Prostate gland (tissue), 2 donors: ENCODE results near the gene MYADM. TPM values are rescaled to one million over a fixed set of nuclear protein-coding genes. Genes with fewer than 3 reads are reported as not detected.

Experiments
- DNase-seq: peaks from one replicate; pipeline ENCODE4 v3.0.0-alpha.2; 2019; ENCODE audit warnings: low spot score
- H3K27ac ChIP-seq, 2 donors: fragments of 200-600 bp; sonication (generic); 2 replicates each; pipeline ENCODE4 v1.5.1; 2017 to 2019
- H3K27me3 ChIP-seq: fragments of 200-600 bp; sonication (generic); replicated peaks from 2 replicates; pipeline ENCODE4 v1.5.1; 2019; ENCODE audit not compliant: insufficient read depth
- H3K36me3 ChIP-seq, 2 donors: fragments of 200-600 bp; sonication (generic); 1 replicate in 1 of 2; 2 replicates in 1 of 2; pipeline versions ENCODE4 v1.5.1 to v1.8.1; 2017 to 2019
- H3K4me1 ChIP-seq: fragments of 200-600 bp; sonication (generic); replicated peaks from 2 replicates; pipeline ENCODE4 v1.5.1; 2019
- H3K4me3 ChIP-seq, 2 donors: fragments of 200-600 bp; sonication (generic); 2 replicates each; pipeline ENCODE4 v1.5.1; 2017 to 2019
- H3K9me3 ChIP-seq: fragments of 200-600 bp; sonication (generic); 2 replicates; pipeline ENCODE4 v1.5.1; 2017
- POLR2A ChIP-seq: fragments of 450-650 bp; IDR thresholded peaks from one replicate; pipeline ENCODE4 v1.6.1; 2016; ENCODE audit warnings: antibody characterized with exemption, mild to moderate bottlenecking
- POLR2AphosphoS5 ChIP-seq: sonication (generic); formaldehyde crosslinking; IDR thresholded peaks from one replicate; pipeline ENCODE4 v1.6.1; 2017; ENCODE audit warnings: antibody characterized with exemption
- WGBS: methylation state at CpG from one replicate; pipeline ENCODE4 v1.1.5; 2018; 5-methylcytosine and 5-hydroxymethylcytosine counted together
- intact Hi-C: fragments of 100-400 bp; cut with DNase I; formaldehyde crosslinking; loops from one replicate; pipeline ENCODE4 v1.14.2; 2022
- total RNA-seq, 2 donors: library from RNA; depleted of rRNA; stranded (reverse); fragments of >200 nt; gene quantifications; one replicate each; pipeline ENCODE4 v1.1.0, GENCODE V29; 2016
- TF ChIP-seq, protein P1 (sequence below), 4 experiments: fragments of 200-600 bp in 2 of 4; fragments of 450-650 bp in 2 of 4; sonication (generic) in 2 of 4; IDR thresholded peaks; 1 replicate in 3 of 4; 2 replicates in 1 of 4; pipeline ENCODE4 v1.5.1; 2016 to 2019; ENCODE audit warnings: antibody characterized with exemption in 4 of 4, mild to moderate bottlenecking in 2 of 4, moderate library complexity in 2 of 4

Gene MYADM, protein sequence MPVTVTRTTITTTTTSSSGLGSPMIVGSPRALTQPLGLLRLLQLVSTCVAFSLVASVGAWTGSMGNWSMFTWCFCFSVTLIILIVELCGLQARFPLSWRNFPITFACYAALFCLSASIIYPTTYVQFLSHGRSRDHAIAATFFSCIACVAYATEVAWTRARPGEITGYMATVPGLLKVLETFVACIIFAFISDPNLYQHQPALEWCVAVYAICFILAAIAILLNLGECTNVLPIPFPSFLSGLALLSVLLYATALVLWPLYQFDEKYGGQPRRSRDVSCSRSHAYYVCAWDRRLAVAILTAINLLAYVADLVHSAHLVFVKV
- 10 to 100 TPM; 56.4 to 96.3 TPM for total RNA-seq

DNA sequence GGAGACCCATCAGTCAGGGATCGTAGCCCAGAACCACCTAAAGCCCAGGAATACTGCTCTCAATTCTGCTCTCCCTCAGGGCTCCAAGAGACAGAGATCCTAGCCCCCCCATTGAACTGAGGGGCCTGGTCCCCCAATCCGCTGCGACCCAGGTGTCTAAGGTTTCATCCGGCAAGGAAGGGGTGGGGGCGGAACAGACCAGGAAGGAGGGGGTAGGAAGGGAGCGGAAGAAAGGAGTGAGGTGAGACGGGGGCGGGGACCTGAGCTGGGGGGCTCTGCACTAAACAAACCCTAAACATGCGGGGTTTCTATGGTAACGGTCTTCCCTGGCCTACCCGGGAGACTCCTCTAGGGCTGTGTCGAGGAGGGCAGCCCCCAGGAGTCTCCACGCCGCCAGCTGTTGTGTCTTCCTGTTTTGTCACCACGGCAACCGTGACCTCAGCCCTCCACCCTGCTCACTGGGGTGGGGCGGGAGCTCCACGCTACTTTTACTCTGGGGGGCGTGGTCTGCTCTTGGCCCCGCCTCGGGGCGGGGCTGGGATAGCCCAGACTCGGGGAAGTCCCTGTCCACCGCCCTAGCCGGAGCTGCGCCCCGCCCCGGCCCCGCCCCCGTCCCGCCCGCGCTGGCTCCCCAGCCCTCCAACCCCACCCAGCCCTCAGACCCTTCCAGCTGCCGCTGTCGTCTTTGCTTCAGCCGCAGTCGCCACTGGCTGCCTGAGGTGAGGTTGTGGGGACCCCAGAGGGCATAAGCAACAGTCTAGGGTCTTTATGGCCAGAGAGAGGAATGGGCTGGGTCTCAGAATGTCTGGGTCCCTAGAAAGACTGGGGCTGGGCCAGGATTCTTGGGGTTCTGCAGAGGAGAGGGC lies at the start of gene MYADM:
Gene MYADM (plus strand): TSS at position 659 of the 866 bp plus-strand sequence. CDS start 5,647 bp downstream, outside the sequence.
- intact Hi-C loops, result loop anchor here (10.0 kb wide), 1 partner anchor 267 kb away; the partner anchor contains the start of gene CNOT3
- Histone ChIP-seq H3K27me3 (no peaks in the 10 kb centered on the region), H3K9me3 (no peaks in the 10 kb centered on the region), H3K4me1 (no peaks in the 10 kb centered on the region), H3K4me3 (peak within 1 kb of the TSS; percentile 64 to 80), H3K27ac (peak within 1 kb of the TSS; percentile 90 to 93), H3K36me3 (no peaks in the 10 kb centered on the region)
- DNase-seq, result peak; percentile 95
- WGBS, result 2% methylated on average over 35 of the region's 37 CpGs
- TF ChIP-seq POLR2A (peak; percentile 57), POLR2AphosphoS5 (peak; percentile 86)
- TF ChIP-seq, protein P1, sequence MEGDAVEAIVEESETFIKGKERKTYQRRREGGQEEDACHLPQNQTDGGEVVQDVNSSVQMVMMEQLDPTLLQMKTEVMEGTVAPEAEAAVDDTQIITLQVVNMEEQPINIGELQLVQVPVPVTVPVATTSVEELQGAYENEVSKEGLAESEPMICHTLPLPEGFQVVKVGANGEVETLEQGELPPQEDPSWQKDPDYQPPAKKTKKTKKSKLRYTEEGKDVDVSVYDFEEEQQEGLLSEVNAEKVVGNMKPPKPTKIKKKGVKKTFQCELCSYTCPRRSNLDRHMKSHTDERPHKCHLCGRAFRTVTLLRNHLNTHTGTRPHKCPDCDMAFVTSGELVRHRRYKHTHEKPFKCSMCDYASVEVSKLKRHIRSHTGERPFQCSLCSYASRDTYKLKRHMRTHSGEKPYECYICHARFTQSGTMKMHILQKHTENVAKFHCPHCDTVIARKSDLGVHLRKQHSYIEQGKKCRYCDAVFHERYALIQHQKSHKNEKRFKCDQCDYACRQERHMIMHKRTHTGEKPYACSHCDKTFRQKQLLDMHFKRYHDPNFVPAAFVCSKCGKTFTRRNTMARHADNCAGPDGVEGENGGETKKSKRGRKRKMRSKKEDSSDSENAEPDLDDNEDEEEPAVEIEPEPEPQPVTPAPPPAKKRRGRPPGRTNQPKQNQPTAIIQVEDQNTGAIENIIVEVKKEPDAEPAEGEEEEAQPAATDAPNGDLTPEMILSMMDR (IDR thresholded peaks at IDR 0.05), result no peak

DNA sequence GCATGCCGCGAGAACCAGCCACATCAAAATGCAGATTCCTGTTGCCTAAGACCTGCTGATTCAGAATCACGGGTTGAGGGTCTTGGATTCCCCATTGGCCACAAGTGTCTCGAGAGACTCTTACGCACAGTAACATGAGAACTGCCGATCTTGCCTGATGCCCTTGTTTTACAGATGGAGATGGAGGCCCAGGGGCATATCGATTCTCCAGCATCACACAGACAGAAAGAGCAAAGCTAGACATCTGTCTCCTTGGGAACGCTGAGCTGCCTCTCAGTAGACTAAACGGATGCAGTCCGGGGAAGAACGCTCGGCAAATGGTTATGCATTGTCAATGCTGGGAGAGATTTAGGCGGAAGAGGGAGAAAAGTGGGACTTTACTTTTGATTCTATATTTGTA lies 48.9 kb upstream of the MYADM start:
- WGBS, result 84% methylated on average over 13 of the region's 13 CpGs
- Histone ChIP-seq H3K9me3 (no peaks in the 10 kb centered on the region), H3K36me3 (no peaks in the 10 kb centered on the region), H3K4me3 (no peak overlapping the region), H3K27ac (no peak overlapping the region), H3K27me3 (no peaks in the 10 kb centered on the region), H3K4me1 (no peaks in the 10 kb centered on the region)
- DNase-seq, result no peak
- intact Hi-C loops, result no loop called here
- TF ChIP-seq POLR2AphosphoS5, result no peak
- TF ChIP-seq, protein P1 (IDR thresholded peaks at IDR 0.05), result no peak
- TF ChIP-seq POLR2A, result no peak

DNA sequence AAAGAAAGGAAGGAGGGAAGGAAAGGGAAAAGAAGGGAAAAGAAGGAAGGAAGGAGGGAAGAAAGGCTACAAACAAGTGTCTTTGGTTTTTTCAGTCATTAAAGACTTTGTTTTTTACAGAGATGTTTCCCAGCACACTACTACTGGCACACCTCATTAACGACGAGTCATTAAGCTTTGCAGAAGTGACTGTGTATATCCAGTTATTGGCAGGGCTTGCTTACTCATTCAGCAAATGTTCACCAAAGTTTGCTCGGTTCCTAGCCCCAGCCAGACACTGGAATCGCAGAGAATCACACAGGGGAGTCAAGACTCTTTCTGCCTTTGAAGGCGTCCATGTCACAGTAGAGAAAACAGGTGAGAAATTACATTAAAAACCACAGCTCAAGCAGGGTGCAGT lies 47.8 kb upstream of the MYADM start:
- intact Hi-C loops, result no loop called here
- Histone ChIP-seq H3K4me3 (no peak overlapping the region), H3K4me1 (no peaks in the 10 kb centered on the region), H3K27ac (no peak overlapping the region), H3K27me3 (no peaks in the 10 kb centered on the region), H3K9me3 (no peaks in the 10 kb centered on the region), H3K36me3 (no peaks in the 10 kb centered on the region)
- DNase-seq, result no peak
- WGBS, result 73% methylated on average over 5 of the region's 5 CpGs
- TF ChIP-seq, protein P1 (IDR thresholded peaks at IDR 0.05), result no peak
- TF ChIP-seq POLR2AphosphoS5, result no peak
- no peak for TF ChIP-seq POLR2A

DNA sequence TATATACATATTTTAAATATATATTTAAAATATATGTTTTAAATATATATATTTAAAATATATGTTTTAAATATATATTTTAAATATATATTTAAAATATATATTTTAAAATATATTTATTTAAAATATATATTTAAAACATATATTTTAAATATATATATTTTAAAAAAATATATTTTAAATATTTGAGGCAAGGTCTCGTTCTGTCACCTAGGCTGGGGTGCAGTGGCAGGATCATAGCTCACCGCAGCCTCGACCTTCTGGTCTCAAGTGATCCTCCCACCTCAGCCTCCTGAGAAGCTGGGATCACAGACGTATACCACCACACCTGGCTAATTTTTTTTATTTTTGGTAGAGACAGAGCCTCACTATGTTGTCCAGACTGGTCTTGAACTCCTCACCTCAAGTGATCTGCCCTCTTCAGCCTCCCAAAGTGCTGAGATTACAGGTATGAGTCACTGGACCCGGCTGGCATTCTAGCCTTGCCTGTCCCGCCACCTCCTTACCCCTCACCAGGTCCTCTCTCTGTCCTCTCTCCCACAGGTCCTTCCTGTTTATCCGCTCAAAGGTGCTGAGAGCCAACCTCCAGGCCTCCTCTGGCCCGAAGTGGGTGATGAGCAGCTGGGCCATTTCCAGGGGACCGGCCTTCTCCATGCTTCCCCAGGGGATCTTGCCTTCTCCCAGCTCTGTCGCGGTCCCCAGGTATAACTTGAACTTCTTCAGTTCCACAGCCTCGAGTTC lies 44.1 kb upstream of the MYADM start:
- no peak overlapping the region for H3K4me3 ChIP-seq
- 75% methylated on average over 12 of the region's 12 CpGs for WGBS

More for the DNA sequence above, 44.1 kb upstream of the MYADM start:
- no peaks in the 10 kb centered on the region for H3K9me3 ChIP-seq
- no peak overlapping the region for H3K27ac ChIP-seq
- no peaks in the 10 kb centered on the region for H3K4me1 ChIP-seq
- no peaks in the 10 kb centered on the region for H3K27me3 ChIP-seq
- no peaks in the 10 kb centered on the region for H3K36me3 ChIP-seq
- TF ChIP-seq POLR2A (no peak), POLR2AphosphoS5 (no peak)
- TF ChIP-seq, protein P1 (IDR thresholded peaks at IDR 0.05), result no peak
- intact Hi-C loops, result no loop called here
- DNase-seq, result no peak
